HEK293 (cell line): ENCODE results near the gene ACTN4.

Experiments
- KLF10 ChIP-seq: fragments of 450-650 bp; IDR thresholded peaks from 2 replicates; pipeline ENCODE4 v1.5.1; 2018; ENCODE audit warnings: missing biosample characterization, mild to moderate bottlenecking, missing genetic modification characterization
- KLF9 ChIP-seq: fragments of 450-650 bp; formaldehyde crosslinking; IDR thresholded peaks from 2 replicates; pipeline ENCODE4 v1.5.1; 2016; ENCODE audit warnings: missing biosample characterization, missing genetic modification characterization, low read depth
- SP2 ChIP-seq: fragments of 450-650 bp; formaldehyde crosslinking; IDR thresholded peaks from 2 replicates; pipeline ENCODE4 v1.5.1; 2016; ENCODE audit warnings: missing biosample characterization, missing genetic modification characterization
- SP7 ChIP-seq: fragments of 450-650 bp; formaldehyde crosslinking; IDR thresholded peaks from 2 replicates; pipeline ENCODE4 v1.5.1; 2016; ENCODE audit warnings: missing biosample characterization, missing genetic modification characterization
- ZBTB17 ChIP-seq: fragments of 450-650 bp; formaldehyde crosslinking; IDR thresholded peaks from 2 replicates; pipeline ENCODE4 v1.5.1; 2016; ENCODE audit warnings: missing biosample characterization, missing genetic modification characterization
- ZBTB48 ChIP-seq: fragments of 450-650 bp; formaldehyde crosslinking; IDR thresholded peaks from 2 replicates; pipeline ENCODE4 v1.5.1; 2016; ENCODE audit warnings: missing biosample characterization, missing genetic modification characterization
- ZBTB7A ChIP-seq: fragments of 450-650 bp; formaldehyde crosslinking; IDR thresholded peaks from 2 replicates; pipeline ENCODE4 v1.5.1; 2016; ENCODE audit warnings: low read depth, missing biosample characterization, missing genetic modification characterization
- ZFHX2 ChIP-seq: fragments of 450-650 bp; formaldehyde crosslinking; conservative IDR thresholded peaks from 2 replicates; pipeline ENCODE4 v1.5.1; 2016; ENCODE audit warnings: missing biosample characterization, missing genetic modification characterization
- ZFP3 ChIP-seq: fragments of 450-650 bp; formaldehyde crosslinking; IDR thresholded peaks from 2 replicates; pipeline ENCODE4 v1.5.1; 2016; ENCODE audit warnings: low read depth, missing biosample characterization, missing genetic modification characterization
- ZIC2 ChIP-seq: fragments of 450-650 bp; formaldehyde crosslinking; IDR thresholded peaks from 2 replicates; pipeline ENCODE4 v1.5.1; 2016; ENCODE audit warnings: missing biosample characterization, missing genetic modification characterization
- ZNF140 ChIP-seq: fragments of 450-650 bp; formaldehyde crosslinking; IDR thresholded peaks from 2 replicates; pipeline ENCODE4 v1.5.1; 2016; ENCODE audit warnings: missing biosample characterization, missing genetic modification characterization
- ZNF157 ChIP-seq: fragments of 450-650 bp; formaldehyde crosslinking; IDR thresholded peaks from 2 replicates; pipeline ENCODE4 v1.5.1; 2016; ENCODE audit warnings: missing biosample characterization, missing genetic modification characterization
- ZNF174 ChIP-seq: fragments of 450-650 bp; formaldehyde crosslinking; IDR thresholded peaks from 2 replicates; pipeline ENCODE4 v1.5.0; 2017; ENCODE audit warnings: missing biosample characterization, mild to moderate bottlenecking, missing genetic modification characterization
- ZNF24 ChIP-seq: fragments of 450-650 bp; formaldehyde crosslinking; IDR thresholded peaks from 2 replicates; pipeline ENCODE4 v1.5.1; 2016; ENCODE audit warnings: missing biosample characterization, missing genetic modification characterization
- ZNF266 ChIP-seq: fragments of 450-650 bp; formaldehyde crosslinking; IDR thresholded peaks from 2 replicates; pipeline ENCODE4 v1.5.1; 2016; ENCODE audit warnings: missing biosample characterization, missing genetic modification characterization, low read depth
- ZNF324 ChIP-seq: fragments of 450-650 bp; formaldehyde crosslinking; IDR thresholded peaks from 2 replicates; pipeline ENCODE4 v1.5.1; 2016; ENCODE audit warnings: missing biosample characterization, missing genetic modification characterization
- ZNF335 ChIP-seq: fragments of 450-650 bp; formaldehyde crosslinking; conservative IDR thresholded peaks from 2 replicates; pipeline ENCODE4 v1.5.1; 2016; ENCODE audit warnings: missing biosample characterization, missing genetic modification characterization
- ZNF394 ChIP-seq: fragments of 450-650 bp; formaldehyde crosslinking; IDR thresholded peaks from 2 replicates; pipeline ENCODE4 v1.5.1; 2016; ENCODE audit warnings: missing biosample characterization, missing genetic modification characterization, mild to moderate bottlenecking, moderate library complexity, borderline replicate concordance
- ZNF629 ChIP-seq: fragments of 450-650 bp; formaldehyde crosslinking; IDR thresholded peaks from 2 replicates; pipeline ENCODE4 v1.5.1; 2017; ENCODE audit warnings: missing biosample characterization, missing genetic modification characterization
- ZNF830 ChIP-seq: fragments of 450-650 bp; IDR thresholded peaks from 2 replicates; pipeline ENCODE4 v1.5.0; 2018; ENCODE audit warnings: missing biosample characterization, missing genetic modification characterization, low read depth, mild to moderate bottlenecking, moderate library complexity
- ZSCAN30 ChIP-seq: fragments of 450-650 bp; IDR thresholded peaks from 2 replicates; pipeline ENCODE4 v1.5.1; 2018; ENCODE audit warnings: missing biosample characterization, mild to moderate bottlenecking, missing genetic modification characterization, moderate library complexity
- ZXDB ChIP-seq: fragments of 450-650 bp; formaldehyde crosslinking; IDR thresholded peaks from 2 replicates; pipeline ENCODE4 v1.5.1; 2016; ENCODE audit warnings: missing biosample characterization, missing genetic modification characterization
- TF ChIP-seq, protein P1 (sequence below): fragments of 450-650 bp; formaldehyde crosslinking; IDR thresholded peaks from 2 replicates; pipeline ENCODE4 v1.5.1; 2016; ENCODE audit warnings: missing biosample characterization, missing genetic modification characterization
- TF ChIP-seq, protein P2 (sequence below): fragments of 450-650 bp; formaldehyde crosslinking; IDR thresholded peaks from 2 replicates; pipeline ENCODE4 v1.5.1; 2016; ENCODE audit warnings: missing biosample characterization, missing genetic modification characterization
- TF ChIP-seq, protein P3 (sequence below): fragments of 450-650 bp; formaldehyde crosslinking; optimal IDR thresholded peaks from 2 replicates; pipeline ENCODE3; 2016; ENCODE audit warnings: missing biosample characterization, mild to moderate bottlenecking, missing genetic modification characterization
- TF ChIP-seq, protein P4 (sequence below): fragments of 450-650 bp; formaldehyde crosslinking; IDR thresholded peaks from 2 replicates; pipeline ENCODE4 v1.5.1; 2017; ENCODE audit warnings: missing biosample characterization, missing genetic modification characterization
- TF ChIP-seq, protein P5 (sequence below): fragments of 450-650 bp; formaldehyde crosslinking; IDR thresholded peaks from 2 replicates; pipeline ENCODE4 v1.5.1; 2016; ENCODE audit warnings: missing biosample characterization, missing genetic modification characterization, borderline replicate concordance
- TF ChIP-seq, protein P6 (sequence below): fragments of 450-650 bp; formaldehyde crosslinking; IDR thresholded peaks from 2 replicates; pipeline ENCODE4 v1.5.1; 2016; ENCODE audit warnings: missing biosample characterization, missing genetic modification characterization
- TF ChIP-seq, protein P7 (sequence below): fragments of 450-650 bp; formaldehyde crosslinking; IDR thresholded peaks from 2 replicates; pipeline ENCODE4; 2016; ENCODE audit warnings: missing biosample characterization, missing genetic modification characterization

ACTN4 gene

DNA sequence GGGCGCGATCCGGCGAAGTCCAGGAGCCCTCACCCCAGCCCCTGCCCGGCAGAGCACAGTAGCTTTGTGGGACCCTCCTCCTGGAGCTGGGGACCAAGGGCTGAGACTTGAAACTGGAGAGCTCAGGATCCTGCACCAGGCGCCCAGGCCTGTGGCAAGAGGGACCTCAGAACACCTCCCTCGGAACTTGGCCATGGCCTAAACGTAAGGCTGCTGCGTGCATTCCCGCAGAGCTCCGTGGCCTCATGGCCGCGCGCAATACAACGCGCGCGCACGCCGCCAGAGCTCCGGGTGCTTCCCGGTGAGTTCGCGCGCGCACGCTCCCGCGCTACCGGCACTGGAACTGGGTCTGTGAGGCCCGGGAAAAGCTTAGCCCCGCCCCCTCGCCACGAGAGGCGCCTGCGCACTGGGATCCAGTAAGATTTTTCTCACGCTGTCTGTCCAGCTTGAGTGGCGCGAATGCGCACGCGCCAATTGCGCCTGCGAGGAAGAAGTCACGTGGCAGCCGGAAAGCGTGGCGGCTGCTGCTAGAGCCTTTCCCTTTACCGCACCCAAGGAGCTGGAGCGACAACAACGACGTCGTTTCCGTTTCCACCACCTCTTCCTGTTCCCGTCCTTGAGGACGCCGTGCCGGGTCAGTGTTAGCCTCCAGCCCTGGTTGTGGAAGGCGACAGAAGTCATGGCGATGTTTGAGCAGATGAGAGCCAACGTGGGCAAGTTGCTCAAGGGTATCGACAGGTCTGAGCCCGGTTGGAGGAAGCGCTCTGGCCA is 28.7 kb upstream of the ACTN4 start, which contains the start of gene EIF3K (continued):
- no peak for TF ChIP-seq ZFHX2 (tag by site-specific recombination)
- TF ChIP-seq, protein P1, sequence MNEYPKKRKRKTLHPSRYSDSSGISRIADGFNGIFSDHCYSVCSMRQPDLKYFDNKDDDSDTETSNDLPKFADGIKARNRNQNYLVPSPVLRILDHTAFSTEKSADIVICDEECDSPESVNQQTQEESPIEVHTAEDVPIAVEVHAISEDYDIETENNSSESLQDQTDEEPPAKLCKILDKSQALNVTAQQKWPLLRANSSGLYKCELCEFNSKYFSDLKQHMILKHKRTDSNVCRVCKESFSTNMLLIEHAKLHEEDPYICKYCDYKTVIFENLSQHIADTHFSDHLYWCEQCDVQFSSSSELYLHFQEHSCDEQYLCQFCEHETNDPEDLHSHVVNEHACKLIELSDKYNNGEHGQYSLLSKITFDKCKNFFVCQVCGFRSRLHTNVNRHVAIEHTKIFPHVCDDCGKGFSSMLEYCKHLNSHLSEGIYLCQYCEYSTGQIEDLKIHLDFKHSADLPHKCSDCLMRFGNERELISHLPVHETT (tag by site-specific recombination), result 0 out of 2 replicates have a peak, but pooled peaks have one; percentile 11
- TF ChIP-seq ZNF830 (tag by site-specific recombination), result no peak
- TF ChIP-seq SP7 (tag by site-specific recombination), result peak; percentile 65
- TF ChIP-seq, protein P2, sequence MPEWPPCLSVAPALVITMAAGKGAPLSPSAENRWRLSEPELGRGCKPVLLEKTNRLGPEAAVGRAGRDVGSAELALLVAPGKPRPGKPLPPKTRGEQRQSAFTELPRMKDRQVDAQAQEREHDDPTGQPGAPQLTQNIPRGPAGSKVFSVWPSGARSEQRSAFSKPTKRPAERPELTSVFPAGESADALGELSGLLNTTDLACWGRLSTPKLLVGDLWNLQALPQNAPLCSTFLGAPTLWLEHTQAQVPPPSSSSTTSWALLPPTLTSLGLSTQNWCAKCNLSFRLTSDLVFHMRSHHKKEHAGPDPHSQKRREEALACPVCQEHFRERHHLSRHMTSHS, result no peak
- TF ChIP-seq SP2 (tag by site-specific recombination), result peak; percentile 88
- TF ChIP-seq ZNF394 (tag by site-specific recombination), result no peak; the same call in 1 of the 2 replicates
- TF ChIP-seq, protein P3, sequence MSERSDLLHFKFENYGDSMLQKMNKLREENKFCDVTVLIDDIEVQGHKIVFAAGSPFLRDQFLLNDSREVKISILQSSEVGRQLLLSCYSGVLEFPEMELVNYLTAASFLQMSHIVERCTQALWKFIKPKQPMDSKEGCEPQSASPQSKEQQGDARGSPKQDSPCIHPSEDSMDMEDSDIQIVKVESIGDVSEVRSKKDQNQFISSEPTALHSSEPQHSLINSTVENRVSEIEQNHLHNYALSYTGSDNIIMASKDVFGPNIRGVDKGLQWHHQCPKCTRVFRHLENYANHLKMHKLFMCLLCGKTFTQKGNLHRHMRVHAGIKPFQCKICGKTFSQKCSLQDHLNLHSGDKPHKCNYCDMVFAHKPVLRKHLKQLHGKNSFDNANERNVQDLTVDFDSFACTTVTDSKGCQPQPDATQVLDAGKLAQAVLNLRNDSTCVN (tag by site-specific recombination), result peak; percentile 100
- no peak for TF ChIP-seq KLF10
- no peak for TF ChIP-seq ZNF266 (tag by site-specific recombination)
- peak; percentile 87 for TF ChIP-seq ZXDB (tag by site-specific recombination)
- TF ChIP-seq ZBTB7A (tag by site-specific recombination), result 0 out of 2 replicates have a peak, but pooled peaks have one; percentile 12
- TF ChIP-seq ZNF174, result no peak
- TF ChIP-seq ZIC2, result peak; percentile 27; the same call in 1 of the 2 replicates
- TF ChIP-seq ZNF140 (tag by site-specific recombination), result no peak
- TF ChIP-seq, protein P4, sequence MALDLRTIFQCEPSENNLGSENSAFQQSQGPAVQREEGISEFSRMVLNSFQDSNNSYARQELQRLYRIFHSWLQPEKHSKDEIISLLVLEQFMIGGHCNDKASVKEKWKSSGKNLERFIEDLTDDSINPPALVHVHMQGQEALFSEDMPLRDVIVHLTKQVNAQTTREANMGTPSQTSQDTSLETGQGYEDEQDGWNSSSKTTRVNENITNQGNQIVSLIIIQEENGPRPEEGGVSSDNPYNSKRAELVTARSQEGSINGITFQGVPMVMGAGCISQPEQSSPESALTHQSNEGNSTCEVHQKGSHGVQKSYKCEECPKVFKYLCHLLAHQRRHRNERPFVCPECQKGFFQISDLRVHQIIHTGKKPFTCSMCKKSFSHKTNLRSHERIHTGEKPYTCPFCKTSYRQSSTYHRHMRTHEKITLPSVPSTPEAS (tag by site-specific recombination), result peak; percentile 29; the same call in 1 of the 2 replicates
- TF ChIP-seq, protein P5, sequence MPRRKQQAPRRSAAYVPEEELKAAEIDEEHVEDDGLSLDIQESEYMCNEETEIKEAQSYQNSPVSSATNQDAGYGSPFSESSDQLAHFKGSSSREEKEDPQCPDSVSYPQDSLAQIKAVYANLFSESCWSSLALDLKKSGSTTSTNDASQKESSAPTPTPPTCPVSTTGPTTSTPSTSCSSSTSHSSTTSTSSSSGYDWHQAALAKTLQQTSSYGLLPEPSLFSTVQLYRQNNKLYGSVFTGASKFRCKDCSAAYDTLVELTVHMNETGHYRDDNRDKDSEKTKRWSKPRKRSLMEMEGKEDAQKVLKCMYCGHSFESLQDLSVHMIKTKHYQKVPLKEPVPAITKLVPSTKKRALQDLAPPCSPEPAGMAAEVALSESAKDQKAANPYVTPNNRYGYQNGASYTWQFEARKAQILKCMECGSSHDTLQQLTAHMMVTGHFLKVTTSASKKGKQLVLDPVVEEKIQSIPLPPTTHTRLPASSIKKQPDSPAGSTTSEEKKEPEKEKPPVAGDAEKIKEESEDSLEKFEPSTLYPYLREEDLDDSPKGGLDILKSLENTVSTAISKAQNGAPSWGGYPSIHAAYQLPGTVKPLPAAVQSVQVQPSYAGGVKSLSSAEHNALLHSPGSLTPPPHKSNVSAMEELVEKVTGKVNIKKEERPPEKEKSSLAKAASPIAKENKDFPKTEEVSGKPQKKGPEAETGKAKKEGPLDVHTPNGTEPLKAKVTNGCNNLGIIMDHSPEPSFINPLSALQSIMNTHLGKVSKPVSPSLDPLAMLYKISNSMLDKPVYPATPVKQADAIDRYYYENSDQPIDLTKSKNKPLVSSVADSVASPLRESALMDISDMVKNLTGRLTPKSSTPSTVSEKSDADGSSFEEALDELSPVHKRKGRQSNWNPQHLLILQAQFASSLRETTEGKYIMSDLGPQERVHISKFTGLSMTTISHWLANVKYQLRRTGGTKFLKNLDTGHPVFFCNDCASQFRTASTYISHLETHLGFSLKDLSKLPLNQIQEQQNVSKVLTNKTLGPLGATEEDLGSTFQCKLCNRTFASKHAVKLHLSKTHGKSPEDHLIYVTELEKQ (tag by site-specific recombination), result no peak
- TF ChIP-seq ZNF324 (tag by site-specific recombination), result peak; percentile 69
- TF ChIP-seq ZNF629 (tag by site-specific recombination), result peak; percentile 97
- TF ChIP-seq ZFP3, result 0 out of 2 replicates have a peak, but pooled peaks have one; percentile 10
- TF ChIP-seq, protein P6, sequence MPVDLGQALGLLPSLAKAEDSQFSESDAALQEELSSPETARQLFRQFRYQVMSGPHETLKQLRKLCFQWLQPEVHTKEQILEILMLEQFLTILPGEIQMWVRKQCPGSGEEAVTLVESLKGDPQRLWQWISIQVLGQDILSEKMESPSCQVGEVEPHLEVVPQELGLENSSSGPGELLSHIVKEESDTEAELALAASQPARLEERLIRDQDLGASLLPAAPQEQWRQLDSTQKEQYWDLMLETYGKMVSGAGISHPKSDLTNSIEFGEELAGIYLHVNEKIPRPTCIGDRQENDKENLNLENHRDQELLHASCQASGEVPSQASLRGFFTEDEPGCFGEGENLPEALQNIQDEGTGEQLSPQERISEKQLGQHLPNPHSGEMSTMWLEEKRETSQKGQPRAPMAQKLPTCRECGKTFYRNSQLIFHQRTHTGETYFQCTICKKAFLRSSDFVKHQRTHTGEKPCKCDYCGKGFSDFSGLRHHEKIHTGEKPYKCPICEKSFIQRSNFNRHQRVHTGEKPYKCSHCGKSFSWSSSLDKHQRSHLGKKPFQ (tag by site-specific recombination), result no peak
- TF ChIP-seq ZNF157 (tag by site-specific recombination), result no peak
- 0 out of 2 replicates have a peak, but pooled peaks have one; percentile 72 for TF ChIP-seq ZNF24 (tag by site-specific recombination)
- TF ChIP-seq KLF9 (tag by site-specific recombination), result peak; percentile 73
- peak; percentile 92 for TF ChIP-seq ZSCAN30 (tag by site-specific recombination)
- TF ChIP-seq ZBTB17 (tag by site-specific recombination), result peak; percentile 73
- TF ChIP-seq ZBTB48 (tag by site-specific recombination), result peak; percentile 18; the same call in 1 of the 2 replicates
- peak; percentile 97 for TF ChIP-seq ZNF335 (tag by site-specific recombination)
- TF ChIP-seq, protein P7, sequence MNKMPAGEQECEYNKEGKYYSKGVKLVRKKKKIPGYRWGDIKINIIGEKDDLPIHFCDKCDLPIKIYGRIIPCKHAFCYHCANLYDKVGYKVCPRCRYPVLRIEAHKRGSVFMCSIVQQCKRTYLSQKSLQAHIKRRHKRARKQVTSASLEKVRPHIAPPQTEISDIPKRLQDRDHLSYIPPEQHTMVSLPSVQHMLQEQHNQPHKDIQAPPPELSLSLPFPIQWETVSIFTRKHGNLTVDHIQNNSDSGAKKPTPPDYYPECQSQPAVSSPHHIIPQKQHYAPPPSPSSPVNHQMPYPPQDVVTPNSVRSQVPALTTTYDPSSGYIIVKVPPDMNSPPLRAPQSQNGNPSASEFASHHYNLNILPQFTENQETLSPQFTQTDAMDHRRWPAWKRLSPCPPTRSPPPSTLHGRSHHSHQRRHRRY, result no peak
